ENCODE results near the gene YTHDF2. TPM values are rescaled to one million over a fixed set of nuclear protein-coding genes. Genes with fewer than 3 reads are reported as not detected.

The YTHDF2 gene
- 90.6 TPM for total RNA-seq (2021; ENCODE audit: unreplicated experiment)
- 50.7 and 60.2 TPM in 2 replicates for polyA plus RNA-seq (2012)
- Bru-seq, nascent RNA = percentile 97 among the genes with signal in this experiment
- BruChase-seq, experiment 1, labeled RNA remaining after a 6-hour chase = percentile 86 among the genes with signal in this experiment
- percentile 97 among the genes with signal in this experiment for BruChase-seq, experiment 2, labeled RNA remaining after a 2-hour chase
- long read RNA-seq, transcript YTHDF2-201 (5 exons, 2,925 nt) = major isoform, 173 of 226 reads
- long read RNA-seq, partial matches to known transcripts = 25 of 226 reads
- long read RNA-seq, other reads (novel, unspliced or antisense) = 26 of 226 reads

DNA sequence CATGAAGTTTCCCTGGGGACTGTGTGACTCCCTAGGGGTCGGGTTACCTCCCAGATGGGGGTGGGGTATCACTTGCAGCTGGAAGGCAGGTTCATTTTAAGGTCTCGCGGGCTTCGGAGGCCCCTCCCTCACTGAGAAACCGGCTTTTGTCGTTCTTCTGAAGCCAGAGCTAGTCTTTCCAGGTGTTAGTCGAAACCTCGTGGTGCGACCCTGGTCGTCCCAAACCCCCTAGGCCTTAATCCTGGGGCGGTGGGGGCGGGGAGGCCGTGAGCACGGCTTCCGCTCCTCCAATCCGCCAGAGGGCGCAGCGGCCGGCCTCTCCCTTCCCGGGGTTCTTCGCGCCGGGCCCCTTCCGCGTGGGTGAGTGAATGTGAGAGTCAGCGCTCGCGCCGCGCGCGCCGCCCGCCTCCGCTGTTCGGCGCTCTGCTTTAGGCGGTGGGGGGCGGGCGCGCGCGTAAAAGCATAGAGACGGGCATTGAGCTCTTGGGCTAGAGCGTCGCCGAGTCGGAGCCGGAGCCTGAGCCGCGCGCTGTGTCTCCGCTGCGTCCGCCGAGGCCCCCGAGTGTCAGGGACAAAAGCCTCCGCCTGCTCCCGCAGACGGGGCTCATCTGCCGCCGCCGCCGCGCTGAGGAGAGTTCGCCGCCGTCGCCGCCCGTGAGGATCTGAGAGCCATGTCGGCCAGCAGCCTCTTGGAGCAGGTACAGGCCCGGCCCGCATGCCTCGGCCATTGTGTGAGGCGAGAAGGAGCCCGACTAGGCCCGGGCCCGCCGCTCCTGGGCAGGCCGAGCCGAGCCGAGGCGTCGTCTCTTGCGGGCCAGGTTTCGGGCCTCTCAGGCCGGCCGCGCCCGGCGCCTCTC is at the start of gene YTHDF2:
TSS of gene YTHDF2 (plus strand) at position 491 of the 857 bp plus-strand sequence. CDS start at position 672, 181 bp downstream.
- DNase-seq (ENCODE audit: low read depth, low spot score) = peak; percentile 89
- H3K9ac ChIP-seq (ENCODE audit: low read length) = peak within 1 kb of the TSS; percentile 96
- ATAC-seq = peak; percentile 94
- H3K36me3 ChIP-seq (ENCODE audit: control insufficient read depth in 1 of 2, insufficient read depth in 2 of 2, low read length in 2 of 2) = peaks cover 22 to 32% of the 10 kb centered on the region in 2 experiments
- POLR2A ChIA-PET = interaction anchor here (0.6 to 2.7 kb wide), 12 partner anchors 9 to 445 kb away, joined by 3 to 27 read pairs (median 6); partner anchors contain the start of genes GMEB1, RNU11, SRSF4 and TAF12
- no peaks in the 10 kb centered on the region for H3K27me3 ChIP-seq (ENCODE audit: insufficient read depth, low read length)
- peak within 1 kb of the TSS; percentile 86 for H3K4me2 ChIP-seq (ENCODE audit: low read length)
- H3K27ac ChIP-seq (ENCODE audit: low read depth, low read length) = peak within 1 kb of the TSS; percentile 97
- CTCF ChIA-PET = interaction anchor here (0.6 to 2.4 kb wide), 23 partner anchors 9 to 488 kb away, joined by 3 to 15 read pairs (median 4); partner anchors contain the start of genes GMEB1, RNU11 and TAF12
- no TSS peak for BruUV-seq (replicated peaks)
- intact Hi-C loops (cut with micrococcal nuclease) = loop anchor here (1.0 to 5.0 kb wide), 3 partner anchors 88 to 229 kb away; partner anchors contain the start of genes RCC1, RNU11 and TAF12
- H3K9me2 ChIP-seq (ENCODE audit: insufficient read depth) = no peaks in the 10 kb centered on the region
- H3K4me3 ChIP-seq (replicated peaks in 1 of 2; ENCODE audit: low read depth in 1 of 2, low read length in 2 of 2) = peak within 1 kb of the TSS; percentile 91 to 92
- RAD21 ChIA-PET (ENCODE audit: low non-redundant PET in 1 of 2, low total read pairs in 2 of 2, uncharacterized antibody in 2 of 2, unreplicated experiment in 2 of 2) = interaction anchor here (0.6 to 0.9 kb wide), 3 partner anchors 14 to 140 kb away, joined by 4 to 7 read pairs (median 4); no protein-coding TSS in a partner anchor
- H3K79me2 ChIP-seq (ENCODE audit: insufficient read depth, low read length) = peaks cover 50% of the 10 kb centered on the region
- H2AFZ ChIP-seq (ENCODE audit: low read depth, low read length, poor library complexity, severe bottlenecking) = peak within 1 kb of the TSS; percentile 19
- no peaks in the 10 kb centered on the region for H3K9me3 ChIP-seq (ENCODE audit: control insufficient read depth in 1 of 2, insufficient read depth in 1 of 2, low read depth in 1 of 2, low read length in 2 of 2)
- peaks cover 11 to 20% of the 10 kb centered on the region in 2 experiments for H3K4me1 ChIP-seq (ENCODE audit: control insufficient read depth in 1 of 2, insufficient read depth in 2 of 2, low read length in 2 of 2)
- peaks cover 21% of the 10 kb centered on the region; the same call in 1 of the 2 replicates for H4K20me1 ChIP-seq (ENCODE audit: insufficient read depth)
- TF ChIP-seq EZH2phosphoT487 (IDR thresholded peaks at IDR 0.05; ENCODE audit: borderline replicate concordance) (no peak), POLR2A (IDR thresholded peaks at IDR 0.05; ENCODE audit: borderline replicate concordance, extremely low read depth, insufficient read depth, insufficient read length) (peak; percentile 29), EGR1 (IDR thresholded peaks at IDR 0.05; ENCODE audit: low read depth) (peak; percentile 98), TCF7L2 (IDR thresholded peaks at IDR 0.05; ENCODE audit: borderline replicate concordance, extremely low read depth, insufficient read depth, insufficient read length) (no peak), FOSL1 (IDR thresholded peaks at IDR 0.05; ENCODE audit: low read depth) (peak; percentile 33; the same call in 1 of the 2 replicates), SP1 (IDR thresholded peaks at IDR 0.05; ENCODE audit: low read depth) (peak; percentile 82), RAD21 (IDR thresholded peaks at IDR 0.05; ENCODE audit: low read depth) (peak; percentile 42), POLR2AphosphoS5 (IDR thresholded peaks at IDR 0.05; ENCODE audit: low read depth, low read length) (peak; percentile 84), ZFX (IDR thresholded peaks at IDR 0.05) (peak; percentile 99), CBX3 (IDR thresholded peaks at IDR 0.05; ENCODE audit: low read depth) (peak; percentile 96), SRF (IDR thresholded peaks at IDR 0.05; ENCODE audit: low read depth) (peak; percentile 80; the same call in 1 of the 2 replicates), ZNF274 (IDR thresholded peaks at IDR 0.05; ENCODE audit: low read depth, low read length) (no peak), ELF1 (IDR thresholded peaks at IDR 0.05; ENCODE audit: borderline replicate concordance, low read depth) (peak; percentile 93)
- TF ChIP-seq, protein P1, sequence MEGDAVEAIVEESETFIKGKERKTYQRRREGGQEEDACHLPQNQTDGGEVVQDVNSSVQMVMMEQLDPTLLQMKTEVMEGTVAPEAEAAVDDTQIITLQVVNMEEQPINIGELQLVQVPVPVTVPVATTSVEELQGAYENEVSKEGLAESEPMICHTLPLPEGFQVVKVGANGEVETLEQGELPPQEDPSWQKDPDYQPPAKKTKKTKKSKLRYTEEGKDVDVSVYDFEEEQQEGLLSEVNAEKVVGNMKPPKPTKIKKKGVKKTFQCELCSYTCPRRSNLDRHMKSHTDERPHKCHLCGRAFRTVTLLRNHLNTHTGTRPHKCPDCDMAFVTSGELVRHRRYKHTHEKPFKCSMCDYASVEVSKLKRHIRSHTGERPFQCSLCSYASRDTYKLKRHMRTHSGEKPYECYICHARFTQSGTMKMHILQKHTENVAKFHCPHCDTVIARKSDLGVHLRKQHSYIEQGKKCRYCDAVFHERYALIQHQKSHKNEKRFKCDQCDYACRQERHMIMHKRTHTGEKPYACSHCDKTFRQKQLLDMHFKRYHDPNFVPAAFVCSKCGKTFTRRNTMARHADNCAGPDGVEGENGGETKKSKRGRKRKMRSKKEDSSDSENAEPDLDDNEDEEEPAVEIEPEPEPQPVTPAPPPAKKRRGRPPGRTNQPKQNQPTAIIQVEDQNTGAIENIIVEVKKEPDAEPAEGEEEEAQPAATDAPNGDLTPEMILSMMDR (IDR thresholded peaks at IDR 0.05 in 2 of 3, conservative IDR thresholded peaks at IDR 0.05 in 1 of 3; ENCODE audit: borderline replicate concordance in 1 of 3, insufficient read depth in 1 of 3, low read depth in 2 of 3, low read length in 2 of 3) = peak; percentile 76 to 94 (median 85)
- TF ChIP-seq, protein P2, sequence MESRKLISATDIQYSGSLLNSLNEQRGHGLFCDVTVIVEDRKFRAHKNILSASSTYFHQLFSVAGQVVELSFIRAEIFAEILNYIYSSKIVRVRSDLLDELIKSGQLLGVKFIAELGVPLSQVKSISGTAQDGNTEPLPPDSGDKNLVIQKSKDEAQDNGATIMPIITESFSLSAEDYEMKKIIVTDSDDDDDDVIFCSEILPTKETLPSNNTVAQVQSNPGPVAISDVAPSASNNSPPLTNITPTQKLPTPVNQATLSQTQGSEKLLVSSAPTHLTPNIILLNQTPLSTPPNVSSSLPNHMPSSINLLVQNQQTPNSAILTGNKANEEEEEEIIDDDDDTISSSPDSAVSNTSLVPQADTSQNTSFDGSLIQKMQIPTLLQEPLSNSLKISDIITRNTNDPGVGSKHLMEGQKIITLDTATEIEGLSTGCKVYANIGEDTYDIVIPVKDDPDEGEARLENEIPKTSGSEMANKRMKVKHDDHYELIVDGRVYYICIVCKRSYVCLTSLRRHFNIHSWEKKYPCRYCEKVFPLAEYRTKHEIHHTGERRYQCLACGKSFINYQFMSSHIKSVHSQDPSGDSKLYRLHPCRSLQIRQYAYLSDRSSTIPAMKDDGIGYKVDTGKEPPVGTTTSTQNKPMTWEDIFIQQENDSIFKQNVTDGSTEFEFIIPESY (IDR thresholded peaks at IDR 0.05; ENCODE audit: extremely low read depth, insufficient replicate concordance, low read length) = peak; percentile 40
- TF ChIP-seq, protein P3, sequence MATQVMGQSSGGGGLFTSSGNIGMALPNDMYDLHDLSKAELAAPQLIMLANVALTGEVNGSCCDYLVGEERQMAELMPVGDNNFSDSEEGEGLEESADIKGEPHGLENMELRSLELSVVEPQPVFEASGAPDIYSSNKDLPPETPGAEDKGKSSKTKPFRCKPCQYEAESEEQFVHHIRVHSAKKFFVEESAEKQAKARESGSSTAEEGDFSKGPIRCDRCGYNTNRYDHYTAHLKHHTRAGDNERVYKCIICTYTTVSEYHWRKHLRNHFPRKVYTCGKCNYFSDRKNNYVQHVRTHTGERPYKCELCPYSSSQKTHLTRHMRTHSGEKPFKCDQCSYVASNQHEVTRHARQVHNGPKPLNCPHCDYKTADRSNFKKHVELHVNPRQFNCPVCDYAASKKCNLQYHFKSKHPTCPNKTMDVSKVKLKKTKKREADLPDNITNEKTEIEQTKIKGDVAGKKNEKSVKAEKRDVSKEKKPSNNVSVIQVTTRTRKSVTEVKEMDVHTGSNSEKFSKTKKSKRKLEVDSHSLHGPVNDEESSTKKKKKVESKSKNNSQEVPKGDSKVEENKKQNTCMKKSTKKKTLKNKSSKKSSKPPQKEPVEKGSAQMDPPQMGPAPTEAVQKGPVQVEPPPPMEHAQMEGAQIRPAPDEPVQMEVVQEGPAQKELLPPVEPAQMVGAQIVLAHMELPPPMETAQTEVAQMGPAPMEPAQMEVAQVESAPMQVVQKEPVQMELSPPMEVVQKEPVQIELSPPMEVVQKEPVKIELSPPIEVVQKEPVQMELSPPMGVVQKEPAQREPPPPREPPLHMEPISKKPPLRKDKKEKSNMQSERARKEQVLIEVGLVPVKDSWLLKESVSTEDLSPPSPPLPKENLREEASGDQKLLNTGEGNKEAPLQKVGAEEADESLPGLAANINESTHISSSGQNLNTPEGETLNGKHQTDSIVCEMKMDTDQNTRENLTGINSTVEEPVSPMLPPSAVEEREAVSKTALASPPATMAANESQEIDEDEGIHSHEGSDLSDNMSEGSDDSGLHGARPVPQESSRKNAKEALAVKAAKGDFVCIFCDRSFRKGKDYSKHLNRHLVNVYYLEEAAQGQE (IDR thresholded peaks at IDR 0.05; ENCODE audit: low read depth) = no peak
